Measurements from ENCODE around the gene IL1RAPL2.

DNA sequence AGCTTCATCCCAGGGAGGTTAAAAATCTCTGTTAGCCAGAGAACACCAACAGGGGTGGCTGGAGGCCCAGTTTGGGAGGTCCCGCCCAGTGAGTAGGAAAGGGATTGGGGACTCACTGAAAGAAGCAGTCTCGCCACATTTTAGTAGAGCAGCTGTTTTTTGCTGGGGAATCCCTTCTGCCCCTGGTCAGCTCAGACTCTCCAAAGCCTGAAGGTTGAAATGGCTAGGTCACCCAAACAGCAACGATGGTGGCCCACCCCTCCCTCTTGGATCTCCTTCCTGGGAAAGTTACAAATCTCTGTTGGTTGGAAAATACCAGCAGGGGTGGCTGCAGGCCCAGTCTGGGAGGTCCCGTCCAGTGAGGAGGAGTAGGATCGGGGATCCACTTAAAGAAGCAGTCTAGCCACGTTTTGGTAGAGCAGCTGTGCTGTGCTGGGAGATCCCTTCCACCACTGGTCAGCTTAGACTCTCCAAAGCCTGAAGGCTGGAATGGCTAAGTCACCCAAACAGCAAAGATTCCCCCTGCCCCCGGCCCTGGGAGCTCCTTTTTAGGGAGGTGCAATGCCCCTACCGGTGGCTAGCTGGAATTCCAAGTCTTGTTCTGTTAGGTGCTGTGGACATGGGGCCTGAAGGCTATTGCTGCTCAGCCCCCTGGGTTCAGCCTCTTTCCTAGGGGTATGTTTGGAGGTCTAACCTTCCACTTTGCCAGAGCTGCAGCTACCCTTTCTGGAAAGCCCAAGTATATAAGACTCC lies 694.5 kb downstream of the IL1RAPL2 start:
- TF ChIP-seq, protein P1, sequence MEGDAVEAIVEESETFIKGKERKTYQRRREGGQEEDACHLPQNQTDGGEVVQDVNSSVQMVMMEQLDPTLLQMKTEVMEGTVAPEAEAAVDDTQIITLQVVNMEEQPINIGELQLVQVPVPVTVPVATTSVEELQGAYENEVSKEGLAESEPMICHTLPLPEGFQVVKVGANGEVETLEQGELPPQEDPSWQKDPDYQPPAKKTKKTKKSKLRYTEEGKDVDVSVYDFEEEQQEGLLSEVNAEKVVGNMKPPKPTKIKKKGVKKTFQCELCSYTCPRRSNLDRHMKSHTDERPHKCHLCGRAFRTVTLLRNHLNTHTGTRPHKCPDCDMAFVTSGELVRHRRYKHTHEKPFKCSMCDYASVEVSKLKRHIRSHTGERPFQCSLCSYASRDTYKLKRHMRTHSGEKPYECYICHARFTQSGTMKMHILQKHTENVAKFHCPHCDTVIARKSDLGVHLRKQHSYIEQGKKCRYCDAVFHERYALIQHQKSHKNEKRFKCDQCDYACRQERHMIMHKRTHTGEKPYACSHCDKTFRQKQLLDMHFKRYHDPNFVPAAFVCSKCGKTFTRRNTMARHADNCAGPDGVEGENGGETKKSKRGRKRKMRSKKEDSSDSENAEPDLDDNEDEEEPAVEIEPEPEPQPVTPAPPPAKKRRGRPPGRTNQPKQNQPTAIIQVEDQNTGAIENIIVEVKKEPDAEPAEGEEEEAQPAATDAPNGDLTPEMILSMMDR (IDR thresholded peaks at IDR 0.05) = no peak
- no peak for TF ChIP-seq EZH2 (IDR thresholded peaks at IDR 0.05)

Measured in neural progenitor cell (in vitro differentiated cells).